H1 (cell line): Measurements from ENCODE around the gene ATP1B3. TPM values are rescaled to one million over a fixed set of nuclear protein-coding genes. Genes with fewer than 3 reads are reported as not detected.

Experiments used
- SP2 ChIP-seq: IDR thresholded peaks from 2 replicates; pipeline ENCODE4 v1.6.1; 2012; ENCODE audit warnings: mild to moderate bottlenecking, low read length, inconsistent platforms
- TCF12 ChIP-seq: IDR thresholded peaks from 2 replicates; pipeline ENCODE4 v1.6.1; 2011; ENCODE audit warnings: low read depth, mild to moderate bottlenecking, low read length
- TEAD4 ChIP-seq: IDR thresholded peaks from 2 replicates; pipeline ENCODE4 v1.6.1; 2012; ENCODE audit warnings: low read depth, low read length, inconsistent platforms, mixed read lengths
- polyA plus RNA-seq, 7 experiments: library from polyadenylated mRNA; depleted of rRNA in 3 of 7; stranded (reverse) in 5 of 7; unstranded in 2 of 7; fragments of >200 nt in 5 of 7; fragments of 200-250 nt in 2 of 7; gene quantifications; 1 replicate in 5 of 7; 2 replicates in 1 of 7; 4 replicates in 1 of 7; pipeline versions ENCODE4 v1.2.1 to v1.2.3, GENCODE V29; 2011 to 2013; ENCODE audit warnings: missing spikeins in 2 of 7, mixed read lengths in 2 of 7
- total RNA-seq: library from RNA; stranded (reverse); fragmentation: NEBNext Ultra II Directional; extraction: Animal tissue kit (Norgen Biotek cat#: 25700); gene quantifications from 2 replicates; pipeline ENCODE4 v1.2.1, GENCODE V29; 2021
- TF ChIP-seq, protein P1 (sequence below): IDR thresholded peaks from 2 replicates; pipeline ENCODE4 v1.6.1; 2012; ENCODE audit warnings: inconsistent platforms

ATP1B3 gene
- total and polyA plus RNA-seq, 2 of the 8 experiments (the other 6 are each of a cell fraction or from before 2014, with no cell fraction given): 233 to 342 TPM

DNA sequence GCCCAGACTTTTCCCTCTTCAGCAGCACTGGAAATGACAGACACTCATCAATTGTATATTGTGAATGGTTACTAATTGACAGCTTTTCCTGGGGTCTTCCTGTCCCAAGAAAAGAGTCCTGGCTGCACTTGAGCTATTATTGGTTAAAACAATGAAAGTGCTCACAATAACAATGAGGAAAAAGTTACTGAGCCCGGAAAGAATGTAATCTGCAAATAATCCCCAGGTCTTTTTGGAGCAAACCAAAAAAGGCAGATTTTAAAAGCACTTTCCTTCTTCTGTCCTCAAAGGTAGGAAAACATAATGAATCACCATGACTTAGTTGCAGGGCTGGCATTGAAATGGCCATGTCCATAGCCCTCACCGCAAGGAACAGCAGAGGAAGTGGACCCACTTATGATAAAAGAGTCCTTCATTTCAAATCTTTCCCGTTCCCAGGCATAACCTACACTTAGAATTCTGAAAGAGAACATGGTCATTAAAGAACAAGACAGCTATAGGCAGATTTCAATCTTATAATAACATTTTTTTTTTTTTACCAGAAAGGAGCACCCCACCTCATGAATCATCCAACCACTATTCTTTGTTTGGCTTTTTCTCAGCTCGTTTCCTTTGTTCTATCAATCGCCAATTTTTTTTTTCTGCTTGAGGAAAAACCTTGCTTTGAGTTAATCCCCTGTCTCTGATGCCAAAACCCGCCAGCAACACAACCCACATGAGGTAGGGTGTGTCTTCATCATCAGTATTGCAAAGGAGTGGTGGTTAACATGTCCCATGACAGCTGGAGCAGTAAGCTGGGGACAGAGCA, 35.5 kb upstream of the ATP1B3 start (continued):
- TF ChIP-seq SP2 (no peak), TEAD4 (no peak), TCF12 (no peak)
- TF ChIP-seq, protein P1, sequence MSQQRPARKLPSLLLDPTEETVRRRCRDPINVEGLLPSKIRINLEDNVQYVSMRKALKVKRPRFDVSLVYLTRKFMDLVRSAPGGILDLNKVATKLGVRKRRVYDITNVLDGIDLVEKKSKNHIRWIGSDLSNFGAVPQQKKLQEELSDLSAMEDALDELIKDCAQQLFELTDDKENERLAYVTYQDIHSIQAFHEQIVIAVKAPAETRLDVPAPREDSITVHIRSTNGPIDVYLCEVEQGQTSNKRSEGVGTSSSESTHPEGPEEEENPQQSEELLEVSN: no peak
